ENCODE results near the gene CASP5. TPM values are rescaled to one million over a fixed set of nuclear protein-coding genes. Genes with fewer than 3 reads are reported as not detected.

CASP5 gene
- polyA plus RNA-seq, 1 donor (not counting 4 experiments of a cell fraction or from before 2014, with no cell fraction given) = not detected

DNA sequence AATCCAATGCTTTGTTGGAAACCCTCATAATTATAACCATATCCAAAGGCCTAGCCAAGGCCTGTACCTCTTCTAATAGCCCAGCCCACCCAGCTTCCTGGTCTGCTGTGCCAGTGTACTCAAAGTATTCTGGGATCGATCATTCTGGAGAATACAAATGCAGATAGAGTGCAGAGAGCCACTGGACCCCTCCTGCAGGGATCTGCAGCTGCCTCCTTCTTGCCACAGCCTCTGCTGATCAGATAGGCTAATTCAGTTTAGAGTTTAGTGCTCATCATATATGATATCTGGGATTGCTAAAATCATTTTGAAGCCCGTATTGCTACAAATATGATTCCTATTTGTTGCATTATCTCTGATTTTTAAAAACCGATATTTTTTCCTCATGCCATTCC lies 17.5 kb downstream of the CASP5 start:
- Histone ChIP-seq H3K9me3 (ENCODE audit: control insufficient read depth, low read depth, low read length) (no peaks in the 10 kb centered on the region), H3K27me3 (ENCODE audit: control insufficient read depth, extremely low read depth, insufficient read depth, low read length) (no peaks in the 10 kb centered on the region), H3K79me2 (ENCODE audit: control insufficient read depth, insufficient read depth, low read length) (no peaks in the 10 kb centered on the region), H3K4me1 (ENCODE audit: control insufficient read depth, extremely low read depth, insufficient read depth, low read length) (no peaks in the 10 kb centered on the region), H3K4me2 (ENCODE audit: control insufficient read depth, extremely low read depth, insufficient read depth, low read depth, low read length) (no peak overlapping the region), H3K36me3 (ENCODE audit: control insufficient read depth in 2 of 2, extremely low read depth in 1 of 2, insufficient read depth in 2 of 2, low read length in 2 of 2) (no peaks in the 10 kb centered on the region), H3K9ac (ENCODE audit: control insufficient read depth, extremely low read depth, insufficient read depth, low read length) (no peak overlapping the region), H2AFZ (ENCODE audit: control insufficient read depth, low read length) (no peak overlapping the region), H3K27ac (ENCODE audit: control insufficient read depth, insufficient read depth, low read length) (no peak overlapping the region), H4K20me1 (ENCODE audit: control insufficient read depth, extremely low read depth, insufficient read depth, low read length) (no peaks in the 10 kb centered on the region), H3K4me3 (ENCODE audit: control insufficient read depth in 2 of 3, extremely low read depth in 1 of 3, insufficient read depth in 2 of 3, low read depth in 1 of 3, low read length in 3 of 3) (no peak overlapping the region), H3K9me1 (ENCODE audit: control insufficient read depth, extremely low read depth, insufficient read depth, low read length) (no peaks in the 10 kb centered on the region)
- dilution Hi-C loops (cut with MboI; ENCODE audit: extremely low pct_ligation_motif_present, low sequenced_read_pairs) = no loop called here
- FAIRE-seq (no peak), DNase-seq (ENCODE audit: low read depth, low spot score) (no peak)
- TF ChIP-seq CTCF (optimal IDR thresholded peaks at IDR 0.05 in 1 of 3, IDR thresholded peaks at IDR 0.05 in 1 of 3, conservative IDR thresholded peaks at IDR 0.05 in 1 of 3; ENCODE audit: extremely low read depth in 1 of 3, insufficient read depth in 2 of 3, low read length in 3 of 3) = no peak
- TF ChIP-seq EZH2 (IDR thresholded peaks at IDR 0.05; ENCODE audit: low read length) = no peak

- FAIRE-seq = no peak
- Histone ChIP-seq H4K20me1 (ENCODE audit: control insufficient read depth, extremely low read depth, insufficient read depth, low read length) (no peaks in the 10 kb centered on the region), H3K79me2 (ENCODE audit: control insufficient read depth, insufficient read depth, low read length) (no peaks in the 10 kb centered on the region), H2AFZ (ENCODE audit: control insufficient read depth, low read length) (no peak overlapping the region), H3K9me3 (ENCODE audit: control insufficient read depth, low read depth, low read length) (no peaks in the 10 kb centered on the region), H3K36me3 (ENCODE audit: control insufficient read depth in 2 of 2, extremely low read depth in 1 of 2, insufficient read depth in 2 of 2, low read length in 2 of 2) (no peaks in the 10 kb centered on the region), H3K4me2 (ENCODE audit: control insufficient read depth, extremely low read depth, insufficient read depth, low read depth, low read length) (no peak overlapping the region), H3K4me1 (ENCODE audit: control insufficient read depth, extremely low read depth, insufficient read depth, low read length) (no peaks in the 10 kb centered on the region), H3K27ac (ENCODE audit: control insufficient read depth, insufficient read depth, low read length) (no peak overlapping the region), H3K27me3 (ENCODE audit: control insufficient read depth, extremely low read depth, insufficient read depth, low read length) (no peaks in the 10 kb centered on the region), H3K9me1 (ENCODE audit: control insufficient read depth, extremely low read depth, insufficient read depth, low read length) (no peaks in the 10 kb centered on the region), H3K4me3 (ENCODE audit: control insufficient read depth in 2 of 3, extremely low read depth in 1 of 3, insufficient read depth in 2 of 3, low read depth in 1 of 3, low read length in 3 of 3) (no peak overlapping the region), H3K9ac (ENCODE audit: control insufficient read depth, extremely low read depth, insufficient read depth, low read length) (no peak overlapping the region)
- dilution Hi-C loops (cut with MboI; ENCODE audit: extremely low pct_ligation_motif_present, low sequenced_read_pairs) = no loop called here
- no peak for DNase-seq (ENCODE audit: low read depth, low spot score)
- no peak for TF ChIP-seq CTCF (optimal IDR thresholded peaks at IDR 0.05 in 1 of 3, IDR thresholded peaks at IDR 0.05 in 1 of 3, conservative IDR thresholded peaks at IDR 0.05 in 1 of 3; ENCODE audit: extremely low read depth in 1 of 3, insufficient read depth in 2 of 3, low read length in 3 of 3)
- no peak for TF ChIP-seq EZH2 (IDR thresholded peaks at IDR 0.05; ENCODE audit: low read length)
Observed at GRCh38 chr11:105004021-105004420, 18.9 kb downstream of the CASP5 start.

Measured in keratinocyte (primary cell).